Prostate gland (tissue), 2 donors: Measurements from ENCODE around the gene MED27.

ENCODE experiments used
- CTCF ChIP-seq, 4 experiments: fragments of 200-600 bp in 2 of 4; fragments of 450-650 bp in 2 of 4; sonication (generic) in 2 of 4; IDR thresholded peaks; 1 replicate in 3 of 4; 2 replicates in 1 of 4; pipeline ENCODE4 v1.5.1; 2016 to 2019; ENCODE audit warnings: antibody characterized with exemption in 4 of 4, mild to moderate bottlenecking in 2 of 4, moderate library complexity in 2 of 4
- POLR2A ChIP-seq: fragments of 450-650 bp; IDR thresholded peaks from one replicate; pipeline ENCODE4 v1.6.1; 2016; ENCODE audit warnings: antibody characterized with exemption, mild to moderate bottlenecking
- POLR2AphosphoS5 ChIP-seq: sonication (generic); formaldehyde crosslinking; IDR thresholded peaks from one replicate; pipeline ENCODE4 v1.6.1; 2017; ENCODE audit warnings: antibody characterized with exemption

DNA sequence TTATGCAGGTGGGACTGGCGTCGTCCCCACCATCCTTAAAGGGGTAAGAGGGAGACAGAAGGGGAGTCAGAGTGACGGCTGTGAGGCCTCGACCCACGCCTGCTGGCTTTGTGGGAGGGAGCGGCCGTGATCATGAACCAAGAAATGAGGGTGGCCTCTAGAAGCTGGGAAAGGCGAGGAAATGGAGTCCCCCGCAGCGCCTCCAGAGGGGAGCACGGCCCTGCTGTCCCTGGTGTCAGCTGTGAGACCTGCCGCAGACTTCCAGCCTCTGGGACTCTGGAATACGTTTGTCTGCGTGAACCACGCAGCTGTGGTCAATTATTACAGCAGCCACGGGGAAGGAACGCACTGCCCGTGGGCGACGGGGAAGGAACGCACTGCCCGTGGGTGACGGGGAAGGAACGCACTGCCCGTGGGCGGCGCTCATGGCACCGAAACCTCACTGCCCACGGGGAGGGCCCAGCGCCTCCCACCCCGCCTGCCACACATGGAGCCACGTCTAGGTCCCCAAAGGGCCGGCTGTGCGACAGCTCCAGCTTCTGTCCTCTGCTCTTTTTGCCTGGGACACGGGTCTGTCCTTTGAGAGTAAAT is 231.0 kb downstream of the MED27 start:
- no peak for TF ChIP-seq CTCF (IDR thresholded peaks at IDR 0.05)
- no peak for TF ChIP-seq POLR2A
- TF ChIP-seq POLR2AphosphoS5, result no peak
